Smooth muscle cell (in vitro differentiated cells): ENCODE results near the gene TEX19. TPM values are rescaled to one million over a fixed set of nuclear protein-coding genes. Genes with fewer than 3 reads are reported as not detected.
A peak's percentile ranks its signal among the peaks of the same experiment; 100 is the strongest.

ENCODE experiments used
- DNase-seq: peaks from one replicate; lab custom pipeline; 2025; ENCODE audit not compliant: unreplicated experiment; lab: John Stamatoyannopoulos, UW
- H2AFZ ChIP-seq: fragments of 200-600 bp; sonication (generic); 2 replicates; pipeline ENCODE4 v1.6.0; 2016; ENCODE audit warnings: antibody characterized with exemption, low read depth, mild to moderate bottlenecking
- H3F3A ChIP-seq: fragments of 200-600 bp; sonication (generic); 2 replicates; pipeline ENCODE4 v1.6.0; 2017; ENCODE audit warnings: antibody characterized with exemption, low read depth
- H3K27ac ChIP-seq: fragments of 200-600 bp; sonication (generic); 2 replicates; pipeline ENCODE4 v1.5.1; 2016; ENCODE audit warnings: low read depth, mild to moderate bottlenecking
- H3K27me3 ChIP-seq: fragments of 200-600 bp; sonication (generic); 2 replicates; pipeline ENCODE4 v1.6.1; 2016; ENCODE audit warnings: low read depth, mild to moderate bottlenecking
- H3K36me3 ChIP-seq: fragments of 200-600 bp; sonication (generic); 2 replicates; pipeline ENCODE4 v1.5.1; 2016; ENCODE audit warnings: low read depth
- H3K4me1 ChIP-seq: fragments of 200-600 bp; sonication (generic); 2 replicates; pipeline ENCODE4 v1.5.1; 2016; ENCODE audit warnings: low read depth
- H3K4me2 ChIP-seq: fragments of 200-600 bp; sonication (generic); 2 replicates; pipeline ENCODE4 v1.6.0; 2016; ENCODE audit warnings: mild to moderate bottlenecking
- H3K4me3 ChIP-seq: fragments of 200-600 bp; sonication (generic); 2 replicates; pipeline ENCODE4 v1.5.1; 2016; ENCODE audit warnings: mild to moderate bottlenecking
- H3K79me2 ChIP-seq: fragments of 200-600 bp; sonication (generic); 2 replicates; pipeline ENCODE4 v1.6.0; 2016; ENCODE audit warnings: low read depth, mild to moderate bottlenecking
- H3K9ac ChIP-seq: fragments of 200-600 bp; sonication (generic); 2 replicates; pipeline ENCODE4 v1.6.0; 2016; ENCODE audit warnings: low read depth
- H3K9me3 ChIP-seq: fragments of 200-600 bp; sonication (generic); replicated peaks from 2 replicates; pipeline ENCODE4 v1.5.1; 2016; ENCODE audit warnings: low read depth
- H4K20me1 ChIP-seq: fragments of 200-600 bp; sonication (generic); 2 replicates; pipeline ENCODE4 v1.6.0; 2016; ENCODE audit warnings: low read depth
- CTCF ChIP-seq: fragments of 200-600 bp; sonication (generic); IDR thresholded peaks from 2 replicates; pipeline ENCODE4 v1.5.1; 2017; ENCODE audit warnings: borderline replicate concordance, mild to moderate bottlenecking, antibody characterized with exemption; ENCODE audit not compliant: insufficient read depth, poor library complexity, severe bottlenecking
- WGBS: methylation state at CpG from one replicate; pipeline ENCODE4 v1.1.7; 2016; ENCODE audit warnings: low lambda C conversion rate; 5-methylcytosine and 5-hydroxymethylcytosine counted together
- polyA plus RNA-seq: library from polyadenylated mRNA; unstranded; fragments of >200 nt; fragmentation: Nextera tagmentation; extraction: Ambion mirVana; gene quantifications from 2 replicates; pipeline ENCODE4 v1.2.1, GENCODE V29; 2016
- total RNA-seq: library from RNA; depleted of rRNA; stranded (reverse); fragments of >200 nt; gene quantifications from 2 replicates; pipeline ENCODE4 v1.2.3, GENCODE V29; 2014

Gene TEX19
- total and polyA plus RNA-seq, 2 experiments from 2014 or later: not detected

GRCh38 chr17:82329683-82330321 lies 29.2 kb upstream of the TEX19 start:
- no peaks in the 10 kb centered on the region for H3K9me3 ChIP-seq
- 91% methylated on average over 18 of the region's 19 CpGs for WGBS
- H3K4me1 ChIP-seq: peaks cover 9% of the 10 kb centered on the region
- no peak for TF ChIP-seq CTCF
- no peaks in the 10 kb centered on the region for H3K36me3 ChIP-seq
- H3K4me3 ChIP-seq: no peak overlapping the region
- H2AFZ ChIP-seq: no peak overlapping the region
- no peaks in the 10 kb centered on the region for H3F3A ChIP-seq
- no peak overlapping the region for H3K27ac ChIP-seq
- no peaks in the 10 kb centered on the region for H3K79me2 ChIP-seq
- peaks cover 26% of the 10 kb centered on the region for H3K27me3 ChIP-seq
- H3K4me2 ChIP-seq: peak overlapping the region; percentile 9
- H4K20me1 ChIP-seq: no peaks in the 10 kb centered on the region
- no peak overlapping the region for H3K9ac ChIP-seq
- DNase-seq: no peak

GRCh38 chr17:82330322-82331239 lies 28.5 kb upstream of the TEX19 start:
- Histone ChIP-seq H3K9me3 (no peaks in the 10 kb centered on the region), H2AFZ (no peak overlapping the region), H3K4me2 (peak overlapping the region; percentile 9), H3K4me3 (no peak overlapping the region), H3K27ac (no peak overlapping the region), H3K36me3 (no peaks in the 10 kb centered on the region), H3K9ac (no peak overlapping the region), H3K27me3 (peaks cover 32% of the 10 kb centered on the region), H4K20me1 (no peaks in the 10 kb centered on the region), H3K4me1 (peaks cover 9% of the 10 kb centered on the region), H3F3A (no peaks in the 10 kb centered on the region), H3K79me2 (no peaks in the 10 kb centered on the region)
- no peak for TF ChIP-seq CTCF
- WGBS: 76% methylated on average over 28 of the region's 28 CpGs
- peak; percentile 14 for DNase-seq

GRCh38 chr17:82331345-82331939 lies 27.6 kb upstream of the TEX19 start:
- no peak overlapping the region for H3K4me2 ChIP-seq
- no peaks in the 10 kb centered on the region for H3K36me3 ChIP-seq
- H3K79me2 ChIP-seq: no peaks in the 10 kb centered on the region
- H3F3A ChIP-seq: no peaks in the 10 kb centered on the region
- 93% methylated on average over 25 of the region's 25 CpGs for WGBS
- no peak overlapping the region for H2AFZ ChIP-seq
- no peak overlapping the region for H3K27ac ChIP-seq
- H4K20me1 ChIP-seq: no peaks in the 10 kb centered on the region
- TF ChIP-seq CTCF: no peak
- H3K4me3 ChIP-seq: no peak overlapping the region
- no peaks in the 10 kb centered on the region for H3K9me3 ChIP-seq
- H3K27me3 ChIP-seq: peaks cover 32% of the 10 kb centered on the region
- DNase-seq: no peak
- no peak overlapping the region for H3K9ac ChIP-seq
- peaks cover 9% of the 10 kb centered on the region for H3K4me1 ChIP-seq
